Right forelimb (tissue), 1 donor: ENCODE data around the gene ARFGEF3.

ENCODE experiments used
- DNase-seq: peaks from one replicate; pipeline ENCODE4 v3.0.0-alpha.2; 2018

The ARFGEF3 gene

DNA sequence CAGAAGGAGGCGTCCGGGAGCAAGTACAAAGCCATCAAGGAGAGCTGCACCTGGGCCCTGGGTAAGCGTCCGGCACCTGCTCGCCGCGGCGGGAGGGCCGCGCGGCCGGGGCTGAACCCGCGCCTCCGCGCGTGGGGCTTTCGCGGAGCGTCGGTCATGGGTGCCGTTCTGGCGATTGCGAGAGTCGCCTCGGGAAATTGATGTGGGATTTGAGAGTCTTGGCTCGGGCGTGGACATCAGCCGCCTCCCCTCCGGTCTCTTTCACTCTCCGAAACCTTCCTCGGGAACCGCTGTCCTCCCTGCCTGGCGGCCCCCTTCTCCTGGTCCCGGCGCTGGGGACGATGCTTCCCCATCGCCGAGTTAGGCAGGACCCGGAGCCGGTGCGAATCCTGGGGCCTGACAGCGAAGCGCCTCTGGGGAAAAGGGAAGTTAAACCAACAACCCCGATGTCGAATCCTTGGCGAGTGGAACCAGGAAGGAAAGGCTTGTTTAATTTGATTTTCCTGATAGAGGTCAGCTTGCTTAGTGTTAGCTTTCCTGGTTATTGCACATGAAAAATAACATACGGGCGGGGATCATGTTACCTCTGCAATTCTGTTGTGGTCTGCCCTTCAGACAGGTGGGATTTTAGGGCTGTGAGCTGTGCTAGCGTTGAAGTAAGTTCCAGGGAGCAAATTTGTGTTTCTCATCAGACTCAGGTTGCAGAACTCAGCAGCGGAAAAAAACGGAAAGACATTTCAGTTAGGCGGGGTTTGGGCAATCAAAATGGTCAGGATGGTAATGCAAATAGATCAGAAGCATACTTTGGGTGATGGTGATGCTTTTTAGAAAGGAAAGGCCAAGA, 594 bp downstream of the ARFGEF3 start:
- DNase-seq = no peak

DNA sequence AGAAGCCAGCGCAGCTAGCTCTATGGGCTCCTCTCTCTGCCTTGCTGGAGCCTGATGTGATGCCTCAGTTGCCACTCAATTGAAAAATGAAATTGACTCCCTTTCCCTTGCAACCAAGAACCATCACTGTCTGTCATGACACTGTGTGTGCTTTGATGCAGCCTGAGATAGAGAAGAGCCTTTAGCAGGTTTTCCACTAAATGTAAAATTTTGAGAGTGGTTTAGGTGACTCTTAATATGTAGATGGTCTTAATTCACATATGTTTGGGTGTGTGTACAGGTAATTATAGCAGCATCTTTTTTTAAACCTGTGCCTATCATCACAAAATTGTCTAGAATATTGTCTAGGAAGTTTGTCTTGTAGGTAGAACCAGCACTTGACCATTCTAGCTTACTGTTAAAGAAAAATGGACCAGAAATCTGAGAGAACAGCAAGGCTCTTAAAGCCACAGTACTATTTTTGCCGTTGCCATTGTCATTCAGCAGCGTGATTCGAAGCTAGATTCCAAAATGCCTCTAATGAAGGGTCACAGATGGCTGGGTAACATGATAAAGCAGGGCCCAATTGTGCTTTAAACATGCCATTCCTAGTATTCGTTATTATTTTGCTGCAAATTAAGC, 1.3 kb downstream of the ARFGEF3 start:
- DNase-seq = no peak

DNA sequence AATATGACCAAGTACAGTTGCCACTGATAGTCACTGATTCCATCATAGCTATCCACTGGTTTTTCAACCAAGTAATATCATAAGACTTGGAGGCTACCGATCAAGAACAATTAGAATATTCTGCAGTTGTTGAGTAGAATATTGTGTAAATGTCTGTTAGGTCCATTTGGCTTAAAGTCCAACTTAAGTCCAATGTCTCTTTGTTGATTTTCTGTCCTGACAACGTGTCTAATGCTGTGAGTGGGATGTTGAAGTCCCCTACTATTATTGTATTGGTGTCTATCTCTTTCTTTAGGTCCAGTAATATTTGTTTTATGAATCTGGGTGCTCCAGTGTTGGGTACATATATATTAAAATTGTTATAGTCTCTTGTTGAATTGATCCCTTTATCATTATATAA, 13.9 kb downstream of the ARFGEF3 start:
- no peak for DNase-seq

DNA sequence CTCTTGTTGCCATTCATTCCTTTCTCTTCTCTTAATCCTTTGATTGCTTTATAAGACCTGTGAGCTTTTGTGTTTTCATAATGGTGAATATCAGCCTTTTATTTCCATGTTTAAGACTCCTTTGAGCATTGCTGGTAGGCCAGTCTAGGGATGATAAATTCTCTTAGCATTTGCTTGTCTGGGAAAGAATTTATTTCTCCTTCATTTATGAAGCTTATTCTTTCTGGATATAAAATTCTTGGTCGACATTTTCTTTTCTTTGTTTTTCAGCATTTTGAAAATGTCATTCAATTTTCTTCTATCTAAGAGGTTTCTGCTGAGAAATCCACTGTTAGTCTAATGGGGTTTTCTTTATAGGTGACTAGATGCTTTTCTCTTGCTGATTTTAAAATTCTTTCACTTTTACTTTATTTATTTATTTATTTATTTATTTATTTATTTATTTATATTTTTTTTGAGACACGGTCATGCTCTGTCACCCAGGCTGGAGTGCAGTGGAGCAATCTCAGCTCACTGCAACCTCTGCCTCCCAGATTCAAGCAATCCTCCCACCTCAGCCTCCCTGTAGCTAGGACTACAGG, 15.0 kb downstream of the ARFGEF3 start:
- DNase-seq = no peak

DNA sequence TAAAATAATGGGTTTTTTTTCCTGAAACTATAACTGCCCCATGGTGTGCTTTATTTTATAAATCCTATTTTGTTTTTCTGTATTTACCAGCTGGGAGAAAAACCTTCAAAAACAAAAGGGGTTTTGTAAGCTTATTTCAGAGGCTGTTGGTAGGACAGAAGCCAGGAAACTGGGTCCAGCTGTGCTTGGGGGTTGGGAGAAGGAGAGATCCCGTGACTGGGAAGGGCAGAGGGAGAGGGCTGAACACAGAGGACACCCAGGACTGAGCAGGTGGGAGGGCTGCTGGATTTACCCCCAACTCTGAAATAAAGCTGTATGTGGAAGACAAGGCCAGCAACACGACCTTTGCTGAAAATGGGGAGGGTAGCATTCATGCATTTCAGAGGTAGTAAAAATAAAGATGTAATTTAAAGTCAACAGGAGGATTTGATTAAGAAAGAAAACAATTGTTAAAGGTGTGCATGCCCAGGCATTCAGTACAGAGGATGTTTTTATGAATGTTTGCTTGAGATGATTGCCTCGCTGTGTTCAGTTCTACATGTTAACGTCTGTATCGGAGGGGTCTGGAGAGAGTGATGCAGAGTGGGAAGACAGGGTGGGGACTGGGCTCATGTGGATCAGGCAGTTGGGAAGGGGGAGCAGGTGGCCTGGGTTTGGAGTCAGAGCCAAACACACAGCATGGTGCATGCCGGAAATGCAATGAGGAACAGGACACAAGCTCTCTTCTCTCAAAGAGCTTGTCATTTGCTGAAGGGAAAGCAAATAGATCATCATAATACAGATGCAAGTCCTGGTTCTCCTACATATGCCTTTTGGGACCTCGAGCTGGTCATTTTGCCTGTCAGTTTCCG, 21.4 kb downstream of the ARFGEF3 start:
- DNase-seq = no peak

DNA sequence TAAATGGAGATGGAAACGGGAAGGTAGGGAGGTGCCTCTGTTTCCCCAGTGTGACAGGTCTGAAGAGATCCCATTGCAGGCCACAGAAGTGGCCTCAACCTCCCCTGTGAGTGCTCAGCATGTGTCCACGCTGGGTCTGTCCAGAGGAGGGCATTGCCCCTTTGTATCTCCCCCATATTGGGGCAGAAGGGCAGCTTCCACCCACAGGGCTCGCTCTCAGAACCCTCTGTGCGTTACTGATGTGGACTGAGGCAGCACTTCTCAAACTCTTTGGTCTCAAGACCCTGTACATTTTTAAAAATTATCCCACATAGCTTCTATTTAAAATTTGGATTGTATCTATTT, 22.0 kb downstream of the ARFGEF3 start:
- no peak for DNase-seq

DNA sequence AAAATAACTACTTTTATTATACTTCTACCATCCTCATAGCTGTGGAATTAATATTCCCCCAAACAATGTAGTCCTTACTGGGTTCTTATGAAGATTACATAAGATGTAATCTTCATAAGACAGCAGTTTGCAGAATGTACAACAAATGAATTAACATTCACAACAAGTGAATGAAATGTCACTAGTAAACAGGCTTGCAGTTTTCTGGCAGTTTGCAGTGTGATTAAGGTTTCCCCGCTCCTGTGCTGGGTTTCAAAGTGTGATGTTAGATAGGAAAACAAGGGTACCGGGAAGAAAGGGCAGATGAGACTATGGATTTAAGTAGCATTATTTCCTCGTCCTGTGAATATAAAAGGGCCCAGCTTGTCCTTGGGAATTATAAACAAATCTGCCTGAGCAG, 22.5 kb downstream of the ARFGEF3 start:
- DNase-seq = no peak

DNA sequence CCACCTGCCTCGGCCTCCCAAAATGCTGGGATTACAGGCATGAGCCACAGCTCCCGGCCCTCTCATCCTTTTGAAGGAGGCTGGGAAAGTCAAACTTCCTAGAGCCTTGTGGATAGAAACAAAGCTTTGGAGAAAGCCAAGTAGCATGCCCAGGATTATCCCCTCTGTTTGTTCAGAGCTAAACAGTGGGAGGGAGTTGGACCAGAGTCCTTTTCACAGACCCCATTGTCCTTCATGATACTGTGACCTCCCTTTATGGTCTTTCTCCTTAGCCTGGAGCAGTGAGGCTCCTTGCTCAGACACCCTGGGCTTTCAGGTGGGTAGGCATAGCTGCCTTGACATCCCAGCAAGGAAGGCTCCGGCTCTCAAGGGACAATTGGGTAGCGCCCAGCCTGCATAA, 25.4 kb downstream of the ARFGEF3 start:
- no peak for DNase-seq

DNA sequence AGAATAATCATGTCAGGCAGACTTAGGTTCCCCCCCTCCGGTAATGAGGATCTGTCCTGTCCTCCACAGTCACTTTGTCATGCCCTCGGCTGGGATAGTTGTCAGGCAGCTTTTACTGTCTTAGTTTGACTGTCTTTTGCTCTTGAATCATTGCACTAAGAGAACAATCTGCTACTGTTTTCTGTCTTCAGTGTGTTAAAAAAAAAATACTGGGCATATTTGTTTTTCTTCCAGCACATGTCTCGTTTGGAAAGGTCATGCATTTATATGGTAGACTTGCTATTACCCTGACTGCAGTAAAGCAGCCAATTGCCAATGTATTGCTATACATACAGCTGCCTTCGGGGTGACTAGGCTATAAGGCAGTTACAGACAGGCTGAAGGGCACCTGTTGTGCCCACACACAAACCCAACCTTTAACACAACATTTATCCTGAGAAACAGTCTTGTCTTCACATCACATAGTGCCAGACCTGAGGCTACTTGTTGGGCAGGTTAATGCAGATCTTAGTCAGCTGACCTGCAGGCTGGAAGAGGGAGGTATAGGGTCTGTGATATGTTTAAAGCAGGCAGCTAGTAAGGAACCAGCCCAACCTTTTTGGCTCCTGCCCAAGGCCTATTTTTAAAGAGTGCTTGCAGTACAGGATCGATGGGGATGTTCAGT, 26.7 kb downstream of the ARFGEF3 start:
- no peak for DNase-seq

DNA sequence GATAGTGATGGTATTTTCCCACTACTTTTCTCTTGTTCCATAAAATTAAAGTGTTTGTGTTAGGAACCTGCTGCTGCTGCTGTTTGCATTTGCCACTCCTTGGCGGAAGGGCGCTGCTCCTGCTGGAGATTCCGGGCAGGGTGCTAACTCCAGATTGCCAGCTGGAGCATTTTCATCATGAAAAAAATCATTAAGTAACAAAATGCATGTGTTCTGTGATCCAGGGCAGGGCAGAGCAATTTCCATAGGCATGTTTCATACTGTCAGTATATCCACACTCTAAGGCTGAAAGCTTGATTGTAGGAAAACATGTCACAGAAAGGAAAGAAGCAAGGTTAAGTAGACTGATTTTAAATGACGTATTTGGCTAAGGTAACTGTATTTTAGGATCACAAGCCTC, 32.5 kb downstream of the ARFGEF3 start:
- no peak for DNase-seq

DNA sequence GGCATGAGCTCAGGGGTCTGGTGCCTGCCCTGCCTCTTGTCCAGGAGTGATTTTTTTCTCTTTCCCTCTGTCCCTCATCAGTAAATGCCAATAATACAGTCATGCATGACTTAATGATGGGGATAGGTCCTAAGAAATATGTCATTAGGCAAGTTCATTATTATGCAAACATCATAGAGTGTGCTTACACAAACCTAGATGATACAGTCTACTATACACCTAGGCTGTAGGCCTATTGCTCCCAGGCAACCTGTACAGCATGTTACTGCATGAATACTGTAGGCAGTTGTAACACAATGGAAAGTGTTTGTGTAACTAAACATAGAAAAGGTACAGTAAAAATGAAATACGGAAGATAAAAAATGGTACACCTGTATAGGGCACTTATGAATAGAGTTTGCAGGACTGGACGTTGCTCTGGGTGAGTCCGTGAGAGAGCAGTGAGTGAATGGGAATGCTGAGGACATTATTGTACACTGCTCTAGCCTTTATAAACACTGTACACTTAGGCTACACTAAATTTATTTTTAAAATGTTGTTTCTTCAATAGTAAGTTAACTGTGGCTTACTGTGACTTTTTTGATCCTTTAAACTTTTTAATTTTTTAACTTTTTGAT, 34.5 kb downstream of the ARFGEF3 start:
- DNase-seq = no peak

DNA sequence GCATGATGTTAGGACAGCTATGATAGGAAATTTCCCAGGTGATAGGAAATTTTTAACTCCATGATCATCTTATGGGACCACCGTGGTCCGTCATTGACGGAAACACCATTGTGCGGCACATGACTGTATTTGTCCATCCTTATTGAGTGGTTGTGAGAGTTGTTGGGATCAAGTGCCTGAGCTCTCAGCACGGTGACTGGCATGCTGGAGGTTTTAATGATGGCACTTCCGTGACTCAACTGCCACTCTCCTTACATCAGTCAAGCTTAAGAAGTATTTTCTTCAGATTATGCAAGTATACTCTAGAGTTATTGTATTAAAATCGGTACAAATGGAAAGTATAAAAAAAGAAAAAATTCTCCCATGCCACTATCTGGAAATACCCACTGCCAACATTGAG, 35.8 kb downstream of the ARFGEF3 start:
- DNase-seq = no peak

DNA sequence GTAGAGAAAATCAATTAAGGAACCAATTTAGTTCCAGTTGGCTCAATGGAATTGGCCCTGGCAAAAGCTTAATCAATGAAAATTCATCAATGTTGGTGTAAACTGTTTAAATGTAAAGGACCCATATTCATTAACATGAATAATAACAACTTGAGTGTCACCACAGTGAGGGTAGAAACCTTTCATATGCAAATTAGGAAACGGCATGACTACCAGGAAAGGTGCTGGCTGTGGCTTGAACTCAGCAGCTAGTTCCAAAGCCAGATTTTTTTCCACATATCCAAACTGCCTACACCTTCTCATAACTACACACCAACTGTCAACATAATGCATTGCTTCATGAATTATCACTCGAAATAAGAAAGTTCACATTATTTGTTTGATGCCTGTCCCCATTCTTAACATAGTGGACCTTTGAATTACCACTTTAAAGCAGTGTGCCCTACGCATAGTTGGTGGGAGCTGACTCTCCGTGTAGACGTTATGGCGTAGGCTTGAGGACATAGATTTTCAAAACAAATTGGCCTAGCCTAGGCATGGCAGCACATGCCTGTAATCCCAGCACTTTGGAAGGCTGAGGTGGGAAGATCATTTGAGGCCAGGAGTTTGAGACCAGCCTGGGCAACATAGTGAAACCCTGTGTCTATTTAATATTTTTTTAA, 36.8 kb downstream of the ARFGEF3 start:
- no peak for DNase-seq

DNA sequence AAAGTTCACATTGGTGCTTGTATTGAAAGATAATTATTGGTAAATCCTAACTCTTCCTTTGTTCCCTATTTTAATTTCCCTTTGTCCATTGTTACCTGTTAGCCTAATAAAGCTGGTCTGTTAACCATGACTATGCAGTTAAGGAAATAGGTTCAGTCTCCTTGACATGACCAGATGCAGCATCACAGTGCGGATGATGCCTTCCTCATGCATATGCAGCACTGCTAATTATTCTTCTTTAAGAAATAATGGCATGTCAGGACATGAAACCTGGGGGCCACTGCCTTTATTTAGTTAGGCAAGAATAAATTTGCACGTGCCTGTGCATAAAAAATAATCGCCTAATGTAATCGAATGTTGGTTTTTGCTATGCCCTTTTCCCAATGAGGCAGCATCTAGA, 40.1 kb downstream of the ARFGEF3 start:
- no peak for DNase-seq

DNA sequence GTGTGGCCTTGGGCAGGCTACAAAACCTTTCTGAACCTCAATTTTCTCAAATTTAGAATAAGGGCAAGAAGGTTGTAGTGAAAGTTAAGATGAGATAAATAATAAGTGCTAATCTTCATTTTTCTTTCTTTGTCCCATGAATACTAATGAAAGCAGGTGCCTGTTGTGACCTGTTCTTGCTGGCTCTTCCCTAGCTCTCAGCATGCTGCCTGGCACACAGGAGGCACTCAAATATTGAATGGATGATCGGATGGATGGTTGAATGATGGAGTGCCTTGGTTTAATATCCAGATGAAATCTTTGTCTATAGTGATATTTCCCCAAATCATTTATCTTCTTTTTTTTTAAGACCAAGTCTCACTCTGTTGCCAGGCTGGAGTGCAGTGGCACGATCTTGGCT, 41.6 kb downstream of the ARFGEF3 start:
- DNase-seq = no peak

DNA sequence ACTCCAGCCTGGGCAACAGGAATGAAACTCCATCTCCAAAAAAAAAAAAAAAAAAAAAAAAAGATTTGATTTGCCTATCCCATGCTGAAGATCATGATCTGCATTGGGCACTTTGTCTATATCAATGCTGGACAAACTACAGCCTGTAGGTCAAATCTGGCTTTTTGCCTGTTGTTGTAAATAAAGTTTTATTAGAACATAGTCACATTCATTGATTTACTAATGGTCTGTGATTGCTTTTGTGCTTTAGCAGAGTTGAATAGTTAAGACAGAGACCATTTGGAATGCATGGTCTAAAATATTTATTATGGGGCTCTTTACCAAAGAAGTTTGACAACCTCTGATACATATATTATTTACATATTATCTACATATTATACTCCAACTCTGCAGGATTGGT, 42.6 kb downstream of the ARFGEF3 start:
- no peak for DNase-seq

DNA sequence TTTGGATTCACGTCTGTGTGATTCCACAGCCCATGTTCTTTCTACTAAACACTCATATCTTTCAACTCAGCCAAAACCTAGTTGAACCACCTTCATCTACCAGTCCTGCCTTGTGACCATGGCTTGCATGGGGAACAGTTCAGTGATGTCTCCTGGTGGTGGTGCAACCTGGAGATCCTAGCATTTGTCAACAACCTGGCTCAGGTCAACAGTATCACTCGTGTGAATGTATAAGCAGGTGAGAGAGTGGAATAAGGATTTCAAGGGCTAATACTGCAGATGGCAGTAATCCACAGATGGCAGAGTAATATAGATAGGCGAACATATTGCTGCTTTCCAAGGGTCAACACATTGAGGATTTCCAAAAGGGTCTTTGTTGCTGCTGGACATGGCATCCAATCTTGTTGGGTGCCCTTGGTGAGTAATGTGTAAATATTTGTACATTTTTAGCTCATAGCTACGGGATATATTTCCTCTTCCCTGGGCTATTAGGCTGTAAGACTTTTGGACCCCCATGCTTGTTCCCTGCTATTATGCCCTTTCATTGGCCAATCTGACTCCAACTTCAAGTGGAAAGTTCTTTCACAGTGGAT, 43.1 kb downstream of the ARFGEF3 start:
- DNase-seq = no peak

DNA sequence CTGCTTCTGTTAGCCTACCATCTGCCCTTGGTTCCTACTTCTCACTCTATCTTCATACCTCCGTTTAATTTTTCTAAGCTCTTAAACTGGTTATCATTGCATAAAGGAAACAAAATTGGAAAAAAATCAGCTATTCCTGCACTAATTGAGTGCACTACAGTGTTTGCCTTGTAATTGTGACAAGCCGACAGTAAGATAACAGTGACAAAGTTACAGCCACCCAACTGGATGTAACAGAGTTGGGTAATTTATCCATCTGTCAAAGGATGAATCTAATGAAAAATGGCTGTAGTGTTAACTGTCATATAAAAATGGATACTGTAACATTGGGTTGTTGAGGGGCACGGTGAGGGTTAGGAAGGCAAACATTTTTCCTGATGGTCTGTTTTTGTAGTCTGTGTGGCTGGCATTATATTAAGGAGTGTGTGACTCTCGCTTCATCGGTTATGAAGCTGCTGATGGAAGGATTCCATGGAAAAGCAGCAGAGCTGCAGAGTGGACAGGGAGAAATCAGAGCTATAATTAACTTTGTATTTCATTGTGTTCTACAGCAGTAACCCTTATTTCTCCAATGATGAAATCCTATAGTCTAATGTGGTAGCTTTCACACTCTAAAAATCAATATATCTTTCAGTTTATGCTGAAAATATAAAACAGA, 43.8 kb downstream of the ARFGEF3 start:
- DNase-seq = no peak

DNA sequence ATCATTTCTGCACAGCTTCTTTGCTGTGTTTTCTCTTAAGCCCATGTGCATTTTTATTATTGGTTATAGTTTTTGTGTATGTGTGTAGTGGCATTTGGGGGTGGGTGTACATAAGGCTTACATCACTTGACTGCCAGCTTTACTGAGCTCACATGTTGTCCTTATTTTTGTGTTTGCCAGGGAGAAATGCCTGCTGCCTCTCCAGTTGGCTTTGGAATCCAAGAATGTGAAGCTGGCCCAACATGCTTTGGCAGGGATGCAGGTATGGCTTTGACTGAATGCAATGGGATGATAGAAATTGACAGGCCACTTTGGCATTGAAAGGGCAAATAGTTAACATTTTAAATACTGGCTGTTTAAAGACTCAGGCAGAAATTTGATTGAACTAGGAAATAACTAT, 45.1 kb downstream of the ARFGEF3 start:
- no peak for DNase-seq

DNA sequence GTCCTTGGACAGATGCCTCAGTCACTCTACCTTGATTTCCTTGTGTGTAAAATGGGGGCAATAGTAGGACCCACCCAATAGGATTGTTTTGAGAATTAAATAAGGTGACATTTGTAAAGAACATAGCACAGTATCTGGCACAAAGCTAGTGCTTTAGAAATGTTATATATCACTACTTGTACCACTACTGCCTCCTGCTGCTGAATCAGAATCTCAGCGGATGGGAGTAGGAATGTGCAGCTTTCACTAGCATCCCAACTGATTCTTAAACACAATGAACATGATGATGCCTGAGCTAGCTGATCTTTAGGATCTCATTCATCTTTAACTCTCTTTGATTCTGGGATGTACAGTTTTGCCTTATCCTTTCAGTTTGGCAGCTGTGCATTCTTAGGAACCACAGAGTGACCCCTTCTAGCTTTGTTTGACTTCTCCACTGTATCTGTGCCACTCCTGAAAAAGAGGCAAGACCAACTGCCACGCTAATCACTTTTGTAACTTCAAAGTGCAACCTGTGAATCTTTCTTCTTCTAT, 49.4 kb downstream of the ARFGEF3 start:
- DNase-seq = no peak

DNA sequence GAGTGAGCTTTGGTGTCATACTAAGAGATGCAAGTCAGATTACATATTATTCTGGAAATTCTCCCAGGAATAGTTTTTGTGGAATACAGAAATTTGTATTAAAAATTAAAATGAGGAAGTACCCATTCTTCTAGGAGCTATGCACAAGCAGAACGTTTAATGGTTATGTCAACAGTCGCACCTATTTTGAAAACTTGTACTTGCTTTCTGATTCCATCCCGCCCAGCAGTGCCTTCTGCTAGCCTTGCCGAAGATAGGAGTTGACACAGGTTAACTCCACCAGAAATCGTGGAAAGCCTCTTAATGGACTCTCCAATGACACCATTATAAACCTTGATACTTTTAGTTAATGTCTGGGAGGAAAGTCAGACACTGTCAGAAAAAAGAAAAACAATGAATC, 49.9 kb downstream of the ARFGEF3 start:
- DNase-seq = no peak
